Measurements from ENCODE around the gene UBP1. TPM values are rescaled to one million over a fixed set of nuclear protein-coding genes. Genes with fewer than 3 reads are reported as not detected.

Gene UBP1
- total and polyA plus RNA-seq, 9 of the 15 experiments (the other 6 are each of a cell fraction or from before 2014, with no cell fraction given), result 13.6 to 143 (median 79.6) TPM

- TF ChIP-seq MTA2 (IDR thresholded peaks at IDR 0.05; ENCODE audit: low read depth) (no peak), SPI1 (IDR thresholded peaks at IDR 0.05; ENCODE audit: borderline replicate concordance, low read depth, low read length) (peak; percentile 94), ARID3B (CRISPR knock-in tag; IDR thresholded peaks at IDR 0.05; ENCODE audit: borderline replicate concordance) (0 out of 2 replicates have a peak, but pooled peaks have one; percentile 4), TARDBP (IDR thresholded peaks at IDR 0.05) (peak; percentile 84), HCFC1 (IDR thresholded peaks at IDR 0.05; ENCODE audit: low read depth, low read length) (peak; percentile 66), MYC (IDR thresholded peaks at IDR 0.05; ENCODE audit: low read depth, low read length) (peak; percentile 94), MYC (CRISPR knock-in tag; IDR thresholded peaks at IDR 0.05; ENCODE audit: borderline replicate concordance, low read depth) (no peak), ZNF75A (CRISPR knock-in tag; IDR thresholded peaks at IDR 0.05) (no peak), ZNF778 (CRISPR knock-in tag; IDR thresholded peaks at IDR 0.05) (no peak), KLF6 (CRISPR knock-in tag; IDR thresholded peaks at IDR 0.05; ENCODE audit: borderline replicate concordance) (no peak), C11orf30 (IDR thresholded peaks at IDR 0.05; ENCODE audit: low read depth) (peak; percentile 83; the same call in 1 of the 2 replicates), ZNF449 (CRISPR knock-in tag; IDR thresholded peaks at IDR 0.05) (no peak; the same call in 1 of the 2 replicates), WHSC1 (IDR thresholded peaks at IDR 0.05; ENCODE audit: low read length) (no peak), RBM25 (IDR thresholded peaks at IDR 0.05; ENCODE audit: low read depth, low read length, severe bottlenecking) (peak; percentile 86), KLF16 (IDR thresholded peaks at IDR 0.05) (no peak)
- TF ChIP-seq, protein P1, sequence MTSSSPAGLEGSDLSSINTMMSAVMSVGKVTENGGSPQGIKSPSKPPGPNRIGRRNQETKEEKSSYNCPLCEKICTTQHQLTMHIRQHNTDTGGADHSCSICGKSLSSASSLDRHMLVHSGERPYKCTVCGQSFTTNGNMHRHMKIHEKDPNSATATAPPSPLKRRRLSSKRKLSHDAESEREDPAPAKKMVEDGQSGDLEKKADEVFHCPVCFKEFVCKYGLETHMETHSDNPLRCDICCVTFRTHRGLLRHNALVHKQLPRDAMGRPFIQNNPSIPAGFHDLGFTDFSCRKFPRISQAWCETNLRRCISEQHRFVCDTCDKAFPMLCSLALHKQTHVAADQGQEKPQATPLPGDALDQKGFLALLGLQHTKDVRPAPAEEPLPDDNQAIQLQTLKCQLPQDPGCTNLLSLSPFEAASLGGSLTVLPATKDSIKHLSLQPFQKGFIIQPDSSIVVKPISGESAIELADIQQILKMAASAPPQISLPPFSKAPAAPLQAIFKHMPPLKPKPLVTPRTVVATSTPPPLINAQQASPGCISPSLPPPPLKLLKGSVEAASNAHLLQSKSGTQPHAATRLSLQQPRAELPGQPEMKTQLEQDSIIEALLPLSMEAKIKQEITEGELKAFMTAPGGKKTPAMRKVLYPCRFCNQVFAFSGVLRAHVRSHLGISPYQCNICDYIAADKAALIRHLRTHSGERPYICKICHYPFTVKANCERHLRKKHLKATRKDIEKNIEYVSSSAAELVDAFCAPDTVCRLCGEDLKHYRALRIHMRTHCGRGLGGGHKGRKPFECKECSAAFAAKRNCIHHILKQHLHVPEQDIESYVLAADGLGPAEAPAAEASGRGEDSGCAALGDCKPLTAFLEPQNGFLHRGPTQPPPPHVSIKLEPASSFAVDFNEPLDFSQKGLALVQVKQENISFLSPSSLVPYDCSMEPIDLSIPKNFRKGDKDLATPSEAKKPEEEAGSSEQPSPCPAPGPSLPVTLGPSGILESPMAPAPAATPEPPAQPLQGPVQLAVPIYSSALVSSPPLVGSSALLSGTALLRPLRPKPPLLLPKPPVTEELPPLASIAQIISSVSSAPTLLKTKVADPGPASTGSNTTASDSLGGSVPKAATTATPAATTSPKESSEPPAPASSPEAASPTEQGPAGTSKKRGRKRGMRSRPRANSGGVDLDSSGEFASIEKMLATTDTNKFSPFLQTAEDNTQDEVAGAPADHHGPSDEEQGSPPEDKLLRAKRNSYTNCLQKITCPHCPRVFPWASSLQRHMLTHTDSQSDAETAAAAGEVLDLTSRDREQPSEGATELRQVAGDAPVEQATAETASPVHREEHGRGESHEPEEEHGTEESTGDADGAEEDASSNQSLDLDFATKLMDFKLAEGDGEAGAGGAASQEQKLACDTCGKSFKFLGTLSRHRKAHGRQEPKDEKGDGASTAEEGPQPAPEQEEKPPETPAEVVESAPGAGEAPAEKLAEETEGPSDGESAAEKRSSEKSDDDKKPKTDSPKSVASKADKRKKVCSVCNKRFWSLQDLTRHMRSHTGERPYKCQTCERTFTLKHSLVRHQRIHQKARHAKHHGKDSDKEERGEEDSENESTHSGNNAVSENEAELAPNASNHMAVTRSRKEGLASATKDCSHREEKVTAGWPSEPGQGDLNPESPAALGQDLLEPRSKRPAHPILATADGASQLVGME (CRISPR knock-in tag; IDR thresholded peaks at IDR 0.05), result no peak
- TF ChIP-seq, protein P2, sequence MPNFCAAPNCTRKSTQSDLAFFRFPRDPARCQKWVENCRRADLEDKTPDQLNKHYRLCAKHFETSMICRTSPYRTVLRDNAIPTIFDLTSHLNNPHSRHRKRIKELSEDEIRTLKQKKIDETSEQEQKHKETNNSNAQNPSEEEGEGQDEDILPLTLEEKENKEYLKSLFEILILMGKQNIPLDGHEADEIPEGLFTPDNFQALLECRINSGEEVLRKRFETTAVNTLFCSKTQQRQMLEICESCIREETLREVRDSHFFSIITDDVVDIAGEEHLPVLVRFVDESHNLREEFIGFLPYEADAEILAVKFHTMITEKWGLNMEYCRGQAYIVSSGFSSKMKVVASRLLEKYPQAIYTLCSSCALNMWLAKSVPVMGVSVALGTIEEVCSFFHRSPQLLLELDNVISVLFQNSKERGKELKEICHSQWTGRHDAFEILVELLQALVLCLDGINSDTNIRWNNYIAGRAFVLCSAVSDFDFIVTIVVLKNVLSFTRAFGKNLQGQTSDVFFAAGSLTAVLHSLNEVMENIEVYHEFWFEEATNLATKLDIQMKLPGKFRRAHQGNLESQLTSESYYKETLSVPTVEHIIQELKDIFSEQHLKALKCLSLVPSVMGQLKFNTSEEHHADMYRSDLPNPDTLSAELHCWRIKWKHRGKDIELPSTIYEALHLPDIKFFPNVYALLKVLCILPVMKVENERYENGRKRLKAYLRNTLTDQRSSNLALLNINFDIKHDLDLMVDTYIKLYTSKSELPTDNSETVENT (CRISPR knock-in tag; IDR thresholded peaks at IDR 0.05), result peak; percentile 62; the same call in 1 of the 2 replicates
Measured at GRCh38 chr3:33440328-33441224, at the start of gene UBP1 (continued).
